G401 (cell line): Measurements from ENCODE around the gene RIN2. TPM values are rescaled to one million over a fixed set of nuclear protein-coding genes. Genes with fewer than 3 reads are reported as not detected.
A peak's percentile ranks its signal among the peaks of the same experiment; 100 is the strongest.
"Not testable (repeated sequence)": the region's sequence is repeated elsewhere in the genome, so short reads cannot be mapped to it uniquely, and the experiment has no call there.

ENCODE experiments used
- DNase-seq: peaks from one replicate; pipeline ENCODE4 v3.0.0-alpha.2; 2015; ENCODE audit warnings: low spot score
- in situ Hi-C: cut with HindIII; loops from 2 replicates; pipeline ENCODE4 v1.10.0; 2016; ENCODE audit warnings: low sequenced_read_pairs, mixed read lengths
- total RNA-seq: library from RNA; depleted of rRNA; stranded (reverse); fragments of >200 nt; shearing (Covaris generic); gene quantifications from 2 replicates; pipeline ENCODE4 v1.2.3, GENCODE V29; 2014

Gene RIN2
- total RNA-seq, 1 experiment from 2014 or later, result 1.7 TPM

DNA sequence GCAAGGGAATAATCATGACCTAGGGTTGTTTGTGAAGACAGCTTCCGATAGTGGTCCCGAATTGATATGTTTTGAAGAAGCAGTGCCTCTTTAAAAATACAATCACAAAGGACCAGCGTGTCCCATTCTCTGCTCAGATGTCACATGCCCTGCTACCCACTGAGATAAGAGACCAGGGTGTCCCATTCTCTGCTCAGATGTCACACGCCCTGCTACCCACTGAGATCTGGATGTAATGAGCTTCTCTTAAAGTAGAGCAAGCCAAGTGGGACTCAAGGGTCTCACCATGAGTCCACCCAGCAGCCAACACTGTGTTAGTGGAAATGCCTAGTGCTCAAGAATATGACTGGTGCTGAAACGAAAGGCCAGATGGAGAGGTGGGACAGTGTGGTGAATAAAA, 22.2 kb downstream of the RIN2 start:
- DNase-seq, result no peak
- in situ Hi-C loops, result no loop called here

GRCh38 chr20:19781235-19781634, 23.2 kb downstream of the RIN2 start:
- DNase-seq, result no peak
- in situ Hi-C loops, result no loop called here

GRCh38 chr20:19782669-19783068, 24.6 kb downstream of the RIN2 start:
- in situ Hi-C loops, result no loop called here
- DNase-seq, result no peak

DNA sequence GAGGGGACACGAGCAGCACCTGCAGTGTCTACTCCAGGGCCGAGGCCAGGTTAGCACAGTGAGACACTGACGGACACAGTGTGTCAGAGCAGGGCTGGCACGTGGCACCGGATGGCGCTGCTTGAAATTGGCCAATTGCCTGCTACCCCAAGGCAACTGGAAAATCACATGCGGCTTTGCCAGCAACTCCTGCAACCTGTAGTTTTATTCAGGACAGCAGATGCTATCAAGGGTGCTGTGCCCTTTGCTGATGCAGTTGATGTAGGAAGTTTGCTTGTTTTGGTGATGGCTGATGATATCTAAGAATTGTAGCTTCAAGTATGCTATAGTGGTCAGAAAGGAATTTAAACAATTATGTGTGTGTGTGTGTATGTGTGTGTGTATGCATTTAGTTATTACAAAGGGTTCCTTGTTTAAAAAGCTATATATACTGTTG, 25.9 kb downstream of the RIN2 start:
- in situ Hi-C loops, result no loop called here

DNA sequence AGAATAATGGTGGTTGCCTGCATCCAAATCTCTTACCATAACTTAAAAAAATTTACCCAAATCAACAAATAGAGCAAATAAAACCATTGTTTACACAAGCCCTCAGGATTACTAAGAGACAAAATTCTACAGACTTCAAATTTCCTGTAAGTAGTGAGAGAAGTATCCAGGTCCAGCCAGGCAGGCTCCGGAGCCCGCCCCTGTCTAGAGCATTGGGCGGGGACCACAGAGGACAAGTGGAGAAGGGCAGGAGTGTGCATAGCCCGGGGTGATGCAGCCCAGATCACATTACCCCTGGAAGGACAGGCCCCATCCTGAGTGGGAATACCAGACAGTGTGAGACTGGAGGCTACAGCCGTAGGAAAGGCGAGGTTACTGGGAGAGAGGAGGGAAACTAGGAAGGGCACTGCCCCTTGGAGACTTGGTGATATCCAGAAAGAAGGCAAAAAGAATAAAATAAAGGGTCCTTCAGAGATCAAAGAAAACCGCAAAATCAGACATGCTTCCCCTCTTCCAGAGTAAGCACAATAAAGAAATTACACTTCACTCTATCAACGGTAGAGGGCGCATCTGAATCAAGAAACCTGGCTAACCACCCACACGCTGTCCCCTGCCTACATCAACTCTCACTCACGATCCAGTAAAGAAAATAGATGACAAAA, 26.6 kb downstream of the RIN2 start:
- peak; percentile 67 for DNase-seq
- in situ Hi-C loops, result no loop called here

More for the DNA sequence above, 25.9 kb downstream of the RIN2 start:
- peak; percentile 9 for DNase-seq

DNA sequence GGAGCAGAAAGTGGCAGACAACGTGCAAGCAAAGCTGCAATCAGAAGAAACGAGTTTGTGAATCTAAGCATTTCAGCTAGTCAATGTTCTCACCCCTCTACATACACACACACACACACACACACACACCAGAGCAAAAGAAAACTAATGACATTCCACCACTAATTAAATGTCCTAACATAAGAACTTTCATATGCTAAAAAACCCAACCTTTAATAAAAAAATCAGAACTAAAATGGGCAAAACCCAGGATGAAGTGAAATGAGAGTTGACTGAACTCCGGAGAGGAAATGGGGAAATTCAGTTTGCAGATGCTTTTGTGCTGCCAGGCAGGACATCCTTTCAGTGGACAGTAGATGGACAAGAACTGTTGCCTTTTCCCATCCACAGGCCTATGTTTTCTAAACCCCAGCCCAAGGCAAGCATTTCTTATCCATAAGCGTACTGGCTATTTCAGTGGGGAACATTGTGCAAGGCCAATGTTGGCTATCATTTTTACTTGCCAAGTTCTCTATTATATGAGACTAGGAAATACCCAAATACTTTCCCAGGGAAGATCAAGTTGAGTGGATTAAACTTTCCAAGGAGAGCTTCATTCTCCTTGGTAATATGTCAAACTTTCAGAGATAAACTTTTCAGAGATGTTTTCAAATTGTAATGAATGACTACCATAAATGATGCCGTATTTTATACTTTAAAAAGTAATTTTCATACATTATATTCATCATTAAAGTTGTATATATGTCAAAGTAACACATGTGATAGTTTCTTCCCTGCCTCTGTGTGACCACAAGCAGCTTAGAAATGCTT, 27.3 kb downstream of the RIN2 start:
- in situ Hi-C loops, result no loop called here
- DNase-seq, result no peak

GRCh38 chr20:19785983-19786285, 27.9 kb downstream of the RIN2 start:
- no peak for DNase-seq
- in situ Hi-C loops, result no loop called here

GRCh38 chr20:19786311-19786710, 28.3 kb downstream of the RIN2 start:
- no peak for DNase-seq
- in situ Hi-C loops, result no loop called here

GRCh38 chr20:19787366-19787765, 29.3 kb downstream of the RIN2 start:
- in situ Hi-C loops, result no loop called here
- DNase-seq, result no peak

- in situ Hi-C loops, result no loop called here
- no peak for DNase-seq
Measured at GRCh38 chr20:19789009-19789408, 31.0 kb downstream of the RIN2 start.

DNA sequence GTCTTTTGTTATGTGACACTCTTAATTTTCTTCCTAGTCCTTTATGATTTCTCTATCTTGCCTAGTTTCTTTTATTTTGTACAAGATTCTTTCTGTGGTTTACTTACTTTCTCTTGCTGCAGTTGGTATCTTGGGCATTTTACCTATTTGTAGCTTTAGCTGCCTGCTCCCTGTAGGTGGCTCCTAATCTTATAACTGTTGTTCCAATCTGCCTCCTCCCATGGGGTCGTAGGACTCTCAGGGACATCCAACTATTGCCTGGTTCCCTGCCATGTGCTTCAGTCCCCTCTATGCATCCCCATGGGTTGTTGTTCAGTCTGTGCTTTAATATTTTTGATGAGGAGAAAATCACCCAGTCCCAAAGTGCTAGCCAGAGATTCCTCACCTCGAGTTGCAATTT, 31.4 kb downstream of the RIN2 start:
- no peak for DNase-seq
- in situ Hi-C loops, result no loop called here

GRCh38 chr20:19791887-19792286, 33.8 kb downstream of the RIN2 start:
- DNase-seq, result no peak
- in situ Hi-C loops, result no loop called here

GRCh38 chr20:19793716-19794115, 35.7 kb downstream of the RIN2 start:
- in situ Hi-C loops, result no loop called here
- DNase-seq, result no peak

DNA sequence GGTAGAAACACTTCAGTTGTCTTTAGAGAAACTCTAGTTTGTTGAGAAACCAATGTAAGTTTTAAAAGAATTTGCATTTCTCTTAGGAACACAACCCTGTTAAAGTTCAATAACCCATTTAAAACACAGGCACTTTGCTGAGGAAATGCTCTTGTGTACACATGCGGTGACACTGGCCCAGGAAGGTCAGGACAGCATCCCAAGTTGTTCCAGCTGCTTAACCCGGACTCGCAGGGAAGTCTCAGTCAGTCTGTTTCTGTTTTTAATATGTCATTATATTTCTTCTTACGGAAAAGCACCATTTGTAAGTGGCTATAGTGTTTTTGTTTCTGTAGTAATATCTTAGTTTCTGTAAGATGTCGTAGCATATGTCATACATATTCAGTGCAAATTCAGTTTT, 36.9 kb downstream of the RIN2 start:
- in situ Hi-C loops, result no loop called here
- no peak for DNase-seq

DNA sequence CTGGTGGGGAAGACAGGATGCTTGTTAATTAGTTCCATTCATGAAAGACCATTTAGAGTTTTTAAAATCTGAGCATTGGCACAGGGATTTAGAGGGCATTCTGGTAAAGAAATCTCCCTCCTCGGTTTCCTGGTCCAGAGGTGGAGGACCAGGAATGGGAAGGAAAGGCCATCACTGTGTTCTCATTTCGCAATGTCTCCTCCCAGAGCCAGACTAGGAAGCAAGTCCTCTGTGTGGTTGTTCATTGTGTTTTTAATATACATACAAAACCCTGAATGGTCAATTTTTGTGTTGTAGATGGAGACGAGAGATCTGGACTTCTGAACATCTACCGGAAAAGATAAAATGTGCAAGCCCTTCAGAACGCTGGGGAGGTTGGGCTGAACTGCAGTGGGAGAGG, 41.3 kb downstream of the RIN2 start:
- no peak for DNase-seq
- in situ Hi-C loops, result no loop called here

- in situ Hi-C loops, result no loop called here
- DNase-seq, result no peak
Measured at GRCh38 chr20:19802099-19802491, 44.0 kb downstream of the RIN2 start.

GRCh38 chr20:19802492-19803158, 44.6 kb downstream of the RIN2 start:
- in situ Hi-C loops, result no loop called here
- no peak for DNase-seq

GRCh38 chr20:19806276-19806675, 48.2 kb downstream of the RIN2 start:
- DNase-seq, in situ Hi-C loops: not testable (repeated sequence)

DNA sequence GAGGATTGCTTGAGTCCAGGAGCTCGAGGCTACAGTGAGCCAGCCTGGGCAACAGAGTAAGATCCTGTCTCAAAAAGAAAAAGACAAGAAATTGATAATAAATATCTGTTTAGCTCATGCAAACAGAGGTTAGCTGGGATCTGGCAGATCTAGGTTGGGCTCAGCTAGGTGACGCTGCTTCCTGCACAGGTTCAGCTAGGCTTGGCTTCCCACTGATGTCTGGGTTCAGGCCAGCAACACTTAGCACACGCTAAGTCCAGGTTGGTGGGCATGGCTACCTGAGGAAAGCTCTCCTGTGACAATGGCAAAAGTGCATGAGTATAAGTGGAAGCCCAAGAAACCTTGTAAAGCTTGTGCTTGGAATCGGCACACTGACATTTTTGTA, 48.7 kb downstream of the RIN2 start:
- in situ Hi-C loops, result no loop called here
- no peak for DNase-seq

DNA sequence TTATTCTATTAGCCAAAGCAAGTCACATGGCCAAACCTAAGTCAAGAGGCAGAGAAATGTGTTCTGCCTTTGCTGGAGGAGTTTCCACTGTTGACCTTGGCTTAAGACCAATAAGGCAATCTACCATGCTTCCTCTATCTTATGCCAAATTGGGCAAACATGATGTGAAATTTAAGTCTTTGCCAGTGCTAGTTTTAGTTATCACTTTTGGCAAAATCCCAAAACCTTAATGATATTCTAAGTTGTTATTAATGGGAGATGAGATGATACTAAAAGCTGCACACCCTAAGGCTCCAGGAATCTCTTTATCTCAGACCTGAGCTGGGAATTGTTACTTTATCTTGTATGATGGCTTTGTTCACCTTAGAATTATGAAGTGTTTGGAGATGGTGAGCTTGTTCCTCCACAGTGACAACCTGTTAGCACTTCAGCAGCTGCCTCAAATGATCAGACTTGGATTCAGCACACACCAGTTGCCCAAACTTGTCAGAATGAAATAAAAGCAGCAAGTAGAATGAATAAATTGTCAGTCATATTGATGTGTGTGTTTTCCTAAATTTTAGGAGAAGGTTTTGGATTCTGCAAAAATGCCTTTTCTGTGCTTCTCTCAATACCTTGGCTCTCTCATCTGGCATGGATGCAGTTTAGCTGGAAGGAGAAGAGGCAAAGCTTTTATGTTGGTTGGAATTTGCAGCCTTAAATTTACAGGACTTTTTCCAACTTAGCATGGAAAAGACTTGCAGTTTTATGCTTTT, 49.3 kb downstream of the RIN2 start:
- in situ Hi-C loops, result no loop called here
- no peak for DNase-seq
